ENCODE data around the gene CPNE5. TPM values are rescaled to one million over a fixed set of nuclear protein-coding genes. Genes with fewer than 3 reads are reported as not detected.

Gene CPNE5
- polyA plus RNA-seq, 2 of the 4 experiments (the other 2 are of a cell fraction), result 0.03 to 0.13 TPM

- DNase-seq (ENCODE audit: low read depth in 1 of 2, low spot score in 1 of 2) (no peak), ATAC-seq (peak in 1 of 2 experiments; percentile 42; a peak in 3 of 6 replicates), FAIRE-seq (no peak)
- Histone ChIP-seq H3K9me3 (no peaks in the 10 kb centered on the region), H3K4me3 (no peak overlapping the region), H3K27ac (no peak overlapping the region; a peak in 1 of 6 replicates), H3K4me2 (peak overlapping the region; percentile 20; the same call in 2 of the 3 replicates), H3K4me1 (peaks cover 9% of the 10 kb centered on the region; the same call in 1 of the 3 replicates)
- POLR2A ChIA-PET, result interaction anchor here (0.9 to 1.0 kb wide), 2 partner anchors 144 to 330 kb away, joined by 3 read pairs; no protein-coding TSS in a partner anchor
- CTCF ChIA-PET, result interaction anchor here (0.6 to 5.3 kb wide), 58 partner anchors 7 to 782 kb away, joined by 3 to 50 read pairs (median 4); no protein-coding TSS in a partner anchor
- 58% methylated on average over 15 of the region's 15 CpGs for WGBS (ENCODE audit: missing lambda C conversion rate)
- TF ChIP-seq ATOH8 (CRISPR knock-in tag; IDR thresholded peaks at IDR 0.05; ENCODE audit: low read depth), result no peak
- no peak for TF ChIP-seq NR3C1 (IDR thresholded peaks at IDR 0.05)
- TF ChIP-seq FOXS1 (CRISPR knock-in tag; IDR thresholded peaks at IDR 0.05), result no peak
These were observed 80.6 kb downstream of the CPNE5 start for GRCh38 chr6:36758516-36759147.

GRCh38 chr6:36757943-36758508 lies 81.2 kb downstream of the CPNE5 start:
- WGBS (ENCODE audit: missing lambda C conversion rate), result 71% methylated on average over 6 of the region's 6 CpGs
- no peak for FAIRE-seq
- no peak for TF ChIP-seq NPAS2 (CRISPR knock-in tag; IDR thresholded peaks at IDR 0.05; ENCODE audit: borderline replicate concordance)
- TF ChIP-seq CHD2 (IDR thresholded peaks at IDR 0.05; ENCODE audit: low read length, partially characterized antibody), result no peak
- no peak for TF ChIP-seq SMC3 (IDR thresholded peaks at IDR 0.05)
- TF ChIP-seq TFCP2L1 (CRISPR knock-in tag; IDR thresholded peaks at IDR 0.05), result no peak
- no peak for TF ChIP-seq CHD4 (IDR thresholded peaks at IDR 0.05; ENCODE audit: borderline replicate concordance)
- TF ChIP-seq RAD21 (conservative IDR thresholded peaks at IDR 0.05 in 1 of 2, IDR thresholded peaks at IDR 0.05 in 1 of 2), result no peak
- no peak for TF ChIP-seq MAFK (IDR thresholded peaks at IDR 0.05; ENCODE audit: partially characterized antibody)
- TF ChIP-seq TP53 (CRISPR knock-in tag; IDR thresholded peaks at IDR 0.05), result no peak
- no peak for TF ChIP-seq KDM1A (IDR thresholded peaks at IDR 0.05; ENCODE audit: low read depth)
- no peak for TF ChIP-seq RFX5 (IDR thresholded peaks at IDR 0.05)
- TF ChIP-seq NFE2L2 (conservative IDR thresholded peaks at IDR 0.05; ENCODE audit: low read length), result no peak
- TF ChIP-seq MAZ (IDR thresholded peaks at IDR 0.05; ENCODE audit: borderline replicate concordance, low read depth, low read length), result no peak
- TF ChIP-seq ZC3H11A (IDR thresholded peaks at IDR 0.05), result no peak
- TF ChIP-seq NR3C1 (IDR thresholded peaks at IDR 0.05), result no peak
- H3K4me3 ChIP-seq, result no peak overlapping the region
- DNase-seq (ENCODE audit: low read depth in 1 of 2, low spot score in 1 of 2), result no peak
- no peak overlapping the region for H3K4me2 ChIP-seq
- H3K27ac ChIP-seq, result no peak overlapping the region
- CTCF ChIA-PET, result interaction anchor here (0.6 to 5.3 kb wide), 20 partner anchors 7 to 408 kb away, joined by 3 to 50 read pairs (median 8); no protein-coding TSS in a partner anchor
- POLR2A ChIA-PET, result no interaction called here
- H3K9me3 ChIP-seq, result no peaks in the 10 kb centered on the region
- no peak for ATAC-seq
- peaks cover 10% of the 10 kb centered on the region; the same call in 1 of the 3 replicates for H3K4me1 ChIP-seq

GRCh38 chr6:36757206-36757605 lies 82.0 kb downstream of the CPNE5 start:
- ATAC-seq (no peak), FAIRE-seq (no peak), DNase-seq (ENCODE audit: low read depth in 1 of 2, low spot score in 1 of 2) (no peak)
- Histone ChIP-seq H3K4me3 (no peak overlapping the region), H3K4me1 (peaks cover 17% of the 10 kb centered on the region; the same call in 2 of the 3 replicates), H3K4me2 (no peak overlapping the region), H3K9me3 (no peaks in the 10 kb centered on the region), H3K27ac (no peak overlapping the region)
- ChIA-PET POLR2A (no interaction called here), CTCF (interaction anchor here (1.3 to 3.0 kb wide), 4 partner anchors 8 to 138 kb away, joined by 3 to 37 read pairs (median 18); no protein-coding TSS in a partner anchor)
- 78% methylated on average over 4 of the region's 4 CpGs for WGBS (ENCODE audit: missing lambda C conversion rate)
- TF ChIP-seq RFX5 (IDR thresholded peaks at IDR 0.05) (no peak), ZSCAN20 (CRISPR knock-in tag; IDR thresholded peaks at IDR 0.05) (no peak), ZC3H11A (IDR thresholded peaks at IDR 0.05) (no peak), BCL3 (IDR thresholded peaks at IDR 0.05) (no peak), POLR2A (IDR thresholded peaks at IDR 0.05; ENCODE audit: low read length) (no peak), CTCF (IDR thresholded peaks at IDR 0.05) (no peak), TP53 (CRISPR knock-in tag; IDR thresholded peaks at IDR 0.05) (no peak), HMGXB4 (CRISPR knock-in tag; IDR thresholded peaks at IDR 0.05; ENCODE audit: borderline replicate concordance) (no peak), FOSL2 (IDR thresholded peaks at IDR 0.05) (no peak), FOSL2 (CRISPR knock-in tag; IDR thresholded peaks at IDR 0.05) (no peak), HOXB5 (CRISPR knock-in tag; IDR thresholded peaks at IDR 0.05) (no peak), ESRRA (IDR thresholded peaks at IDR 0.05; ENCODE audit: borderline replicate concordance, low read length) (no peak), FOSB (CRISPR knock-in tag; IDR thresholded peaks at IDR 0.05) (no peak), HEYL (CRISPR knock-in tag; IDR thresholded peaks at IDR 0.05) (no peak), NPAS2 (CRISPR knock-in tag; IDR thresholded peaks at IDR 0.05; ENCODE audit: borderline replicate concordance) (no peak)
